ENCODE data around the gene KCNN3. TPM values are rescaled to one million over a fixed set of nuclear protein-coding genes. Genes with fewer than 3 reads are reported as not detected.

KCNN3 gene
- total and polyA plus RNA-seq, 2 of the 13 experiments (the other 11 are each of a cell fraction or from before 2014, with no cell fraction given): not detected

GRCh38 chr1:154707901-154708463 lies 162.1 kb downstream of the KCNN3 start (continued):
- TF ChIP-seq JDP2 (CRISPR knock-in tag; IDR thresholded peaks at IDR 0.05; ENCODE audit: borderline replicate concordance): no peak
- TF ChIP-seq KLF16 (CRISPR knock-in tag; IDR thresholded peaks at IDR 0.05): no peak

GRCh38 chr1:154706851-154707250 lies 163.2 kb downstream of the KCNN3 start:
- ChIA-PET POLR2A (no interaction called here), CTCF (ENCODE audit: low intra/inter-chr PET ratio, low total read pairs) (no interaction called here)
- H2AFZ ChIP-seq (ENCODE audit: low read length): no peak overlapping the region
- H3K27ac ChIP-seq (ENCODE audit: extremely low read length, insufficient read depth, low read length): no peak overlapping the region
- H3K79me2 ChIP-seq (ENCODE audit: insufficient read depth, low read length): no peaks in the 10 kb centered on the region
- H4K20me1 ChIP-seq (ENCODE audit: insufficient read depth, low read length): no peaks in the 10 kb centered on the region
- no peaks in the 10 kb centered on the region for H3K9me3 ChIP-seq (ENCODE audit: low read length)
- no peaks in the 10 kb centered on the region for H3K36me3 ChIP-seq (replicated peaks in 1 of 2; ENCODE audit: control insufficient read depth in 1 of 2, insufficient read depth in 2 of 2, low read length in 2 of 2)
- no peak overlapping the region for H3K4me3 ChIP-seq (replicated peaks in 1 of 3; ENCODE audit: insufficient read depth in 1 of 3, low read depth in 2 of 3, low read length in 3 of 3)
- no peak for TF ChIP-seq ELF1 (CRISPR knock-in tag; IDR thresholded peaks at IDR 0.05)
- TF ChIP-seq ZNF841 (CRISPR knock-in tag; IDR thresholded peaks at IDR 0.05; ENCODE audit: borderline replicate concordance): no peak
- TF ChIP-seq STAT5B (CRISPR knock-in tag; IDR thresholded peaks at IDR 0.05): no peak
- TF ChIP-seq ZSCAN25 (CRISPR knock-in tag; IDR thresholded peaks at IDR 0.05): no peak
- no peak for TF ChIP-seq BCLAF1 (IDR thresholded peaks at IDR 0.05)
- TF ChIP-seq SCMH1 (CRISPR knock-in tag; IDR thresholded peaks at IDR 0.05; ENCODE audit: borderline replicate concordance): no peak
- TF ChIP-seq ZNF143 (CRISPR knock-in tag; IDR thresholded peaks at IDR 0.05): no peak
- TF ChIP-seq ZNF251 (CRISPR knock-in tag; IDR thresholded peaks at IDR 0.05): no peak
- no peak for TF ChIP-seq THYN1 (CRISPR knock-in tag; IDR thresholded peaks at IDR 0.05; ENCODE audit: borderline replicate concordance, low read depth)
- no peak for TF ChIP-seq USF2 (IDR thresholded peaks at IDR 0.05; ENCODE audit: low read depth, low read length)
- TF ChIP-seq USF2 (CRISPR knock-in tag; IDR thresholded peaks at IDR 0.05; ENCODE audit: borderline replicate concordance): no peak
- TF ChIP-seq SMARCE1 (IDR thresholded peaks at IDR 0.05; ENCODE audit: borderline replicate concordance): no peak
- TF ChIP-seq MLLT10 (CRISPR knock-in tag; IDR thresholded peaks at IDR 0.05): no peak
- TF ChIP-seq FOXM1 (CRISPR knock-in tag; IDR thresholded peaks at IDR 0.05): no peak
- no TSS peak for BruUV-seq (replicated peaks)
- H3K4me2 ChIP-seq (ENCODE audit: low read depth, low read length): no peak overlapping the region
- whole genome bisulfite sequencing (ENCODE audit: low lambda C conversion rate): 0% methylated on average over 1 of the region's 1 CpG
- H3K4me1 ChIP-seq (ENCODE audit: insufficient read depth, low read length): no peaks in the 10 kb centered on the region
- in situ Hi-C loops (cut with HindIII; ENCODE audit: extremely low pct_ligation_motif_present, low pct_unique_long_range_greater_than_20kb) (no loop called here), intact Hi-C loops (cut with micrococcal nuclease; ENCODE audit: unreplicated experiment) (no loop called here)
- H3K9ac ChIP-seq (ENCODE audit: insufficient read depth, low read depth, low read length): no peak overlapping the region
- FAIRE-seq (no peak), ATAC-seq (no peak), DNase-seq (ENCODE audit: low spot score) (no peak)
- peaks cover 0 to 8% of the 10 kb centered on the region in 2 experiments; a peak in 3 of 5 replicates for H3K27me3 ChIP-seq (ENCODE audit: control insufficient read depth in 1 of 2, insufficient read depth in 2 of 2, low read length in 2 of 2)

Measured in HepG2 (cell line).